Erythroblast (primary cell): Measurements from ENCODE around the gene HOXA7.

Experiments
- GATA1 ChIP-seq: IDR thresholded peaks from 2 replicates; pipeline ENCODE4 v1.6.1; 2011; ENCODE audit warnings: low read depth, mild to moderate bottlenecking, control low read depth, low read length, moderate library complexity
- POLR2A ChIP-seq: IDR thresholded peaks from 2 replicates; pipeline ENCODE4 v1.6.1; 2011; ENCODE audit warnings: mild to moderate bottlenecking, low read length

GRCh38 chr7:27161721-27162560 is 5.5 kb upstream of the HOXA7 start:
- no peak for TF ChIP-seq POLR2A
- no peak for TF ChIP-seq GATA1
